SK-N-MC (cell line): ENCODE measurements around the gene BLOC1S2.

Source experiments
- DNase-seq: peaks from one replicate; pipeline ENCODE4 v3.0.0-alpha.2; 2011; ENCODE audit warnings: low read depth, low spot score
- H3K27ac ChIP-seq: fragments of 200-600 bp; sonication (generic); 2 replicates; pipeline ENCODE4 v1.5.1; 2016; ENCODE audit warnings: mixed run types
- H3K36me3 ChIP-seq: fragments of 200-600 bp; sonication (generic); 2 replicates; pipeline ENCODE4 v1.6.1; 2017; ENCODE audit warnings: antibody characterized with exemption, low read length, mixed read lengths; ENCODE audit not compliant: insufficient read depth
- H3K4me3 ChIP-seq: fragments of 200-600 bp; sonication (generic); 2 replicates; pipeline ENCODE4 v1.5.1; 2016
- H3K9ac ChIP-seq: fragments of 200-600 bp; sonication (generic); 2 replicates; pipeline ENCODE4 v1.8.0; 2017; ENCODE audit warnings: mixed run types, mixed read lengths; ENCODE audit not compliant: insufficient read length
- H3K9me3 ChIP-seq: fragments of 200-600 bp; sonication (generic); 2 replicates; pipeline ENCODE4 v1.6.1; 2017; ENCODE audit warnings: low read depth, mild to moderate bottlenecking, antibody characterized with exemption, low read length, moderate library complexity, mixed read lengths
- EZH2 ChIP-seq: fragments of 200-600 bp; sonication (generic); IDR thresholded peaks from one replicate; pipeline ENCODE4 v1.6.1; 2017; ENCODE audit warnings: antibody characterized with exemption
- FOXP2 ChIP-seq: optimal IDR thresholded peaks from 2 replicates; pipeline ENCODE3; 2011; ENCODE audit warnings: mild to moderate bottlenecking, moderate library complexity; ENCODE audit not compliant: insufficient read depth; ENCODE audit errors: extremely low read length, control extremely low read depth
- POLR2AphosphoS5 ChIP-seq: IDR thresholded peaks from 2 replicates; pipeline ENCODE4 v1.6.1; 2012; ENCODE audit warnings: mild to moderate bottlenecking, low read depth, low read length, borderline replicate concordance

The BLOC1S2 gene

DNA sequence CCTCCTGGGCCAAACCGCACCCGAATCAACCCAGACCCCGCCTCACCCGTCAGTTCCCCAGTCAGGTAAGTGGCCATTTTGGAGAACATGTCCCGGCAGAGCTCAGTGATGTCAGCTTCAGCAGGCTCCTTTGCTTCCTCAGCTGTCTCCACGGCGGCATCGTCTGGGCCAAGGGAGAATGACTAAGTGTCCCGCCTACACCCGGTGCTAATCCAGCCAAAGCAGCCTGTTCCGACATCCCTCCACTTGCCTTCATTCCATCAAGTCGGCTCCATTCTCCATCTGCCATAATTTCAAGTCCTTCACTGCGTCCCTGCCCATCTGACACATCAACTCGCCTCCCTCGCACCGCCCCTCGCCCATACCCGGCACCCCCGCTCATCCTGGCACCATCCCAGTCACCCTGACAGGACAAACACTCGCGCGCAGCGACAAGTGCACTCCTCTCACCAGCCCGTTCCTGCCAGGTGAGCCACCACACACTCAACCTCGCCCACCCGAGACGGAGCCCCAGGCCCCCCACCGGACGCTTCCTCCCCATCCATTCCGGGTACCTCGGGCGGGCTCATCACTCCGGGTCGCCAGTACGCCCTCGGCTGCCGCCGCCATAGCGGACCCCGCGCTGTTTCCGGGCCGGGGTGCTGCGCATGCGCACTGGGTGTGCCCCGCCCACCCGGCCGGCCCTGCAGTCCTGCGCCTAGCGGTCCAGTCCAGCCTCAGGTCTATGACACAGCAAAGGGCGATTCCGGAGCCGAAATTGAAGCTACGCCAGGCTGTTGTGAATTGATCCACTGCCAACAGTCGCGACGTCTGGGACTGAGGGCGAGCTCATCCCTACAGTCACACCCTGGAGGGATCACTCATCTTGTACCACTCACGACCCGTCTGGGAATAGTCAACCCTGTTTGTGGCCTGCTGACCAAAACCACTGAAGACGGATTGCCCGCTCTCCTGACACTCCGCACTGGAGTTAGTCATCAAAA, at the start of gene BLOC1S2:
BLOC1S2 (minus strand) TSS at position 630 of the 983 bp plus-strand sequence; CDS start at position 609, 21 bp downstream.
- Histone ChIP-seq H3K27ac (no peak within 1 kb of the TSS), H3K9ac (peak within 1 kb of the TSS; percentile 73), H3K4me3 (peak within 1 kb of the TSS; percentile 87), H3K36me3 (no peaks in the 10 kb centered on the region), H3K9me3 (no peaks in the 10 kb centered on the region)
- no peak for DNase-seq
- TF ChIP-seq FOXP2, result no peak
- peak; percentile 83 for TF ChIP-seq POLR2AphosphoS5

DNA sequence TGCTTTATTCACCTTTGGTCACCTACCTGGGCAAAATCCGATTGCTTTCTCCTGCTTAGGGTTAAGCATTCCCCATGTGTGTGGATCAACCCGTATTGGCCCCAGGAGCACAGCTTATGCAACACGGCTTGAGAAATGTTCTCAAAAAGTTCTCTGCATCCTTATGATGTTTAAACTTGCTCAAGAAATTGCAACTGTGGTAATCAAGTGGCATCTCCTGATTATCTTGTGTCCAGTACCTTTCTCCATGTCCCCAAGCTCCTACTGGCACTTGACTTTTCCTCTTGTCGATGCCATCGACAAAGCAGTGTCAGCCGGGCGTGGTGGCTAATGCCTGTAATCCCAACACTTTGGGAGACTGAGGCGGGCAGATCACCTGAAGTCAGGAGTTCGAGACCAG, 48.3 kb upstream of the BLOC1S2 start:
- H3K36me3 ChIP-seq, result no peaks in the 10 kb centered on the region
- TF ChIP-seq POLR2AphosphoS5, result no peak
- no peak for TF ChIP-seq FOXP2
- TF ChIP-seq EZH2, result no peak
- DNase-seq, result no peak
- H3K4me3 ChIP-seq, result no peak overlapping the region
- no peaks in the 10 kb centered on the region for H3K9me3 ChIP-seq
- H3K27ac ChIP-seq, result no peak overlapping the region
- no peak overlapping the region for H3K9ac ChIP-seq

GRCh38 chr10:100333661-100334440, 47.4 kb upstream of the BLOC1S2 start:
- Histone ChIP-seq H3K9ac (no peak overlapping the region), H3K27ac (no peak overlapping the region), H3K36me3 (no peaks in the 10 kb centered on the region), H3K4me3 (no peak overlapping the region), H3K9me3 (no peaks in the 10 kb centered on the region)
- no peak for DNase-seq
- TF ChIP-seq EZH2 (no peak), POLR2AphosphoS5 (no peak), FOXP2 (no peak)

DNA sequence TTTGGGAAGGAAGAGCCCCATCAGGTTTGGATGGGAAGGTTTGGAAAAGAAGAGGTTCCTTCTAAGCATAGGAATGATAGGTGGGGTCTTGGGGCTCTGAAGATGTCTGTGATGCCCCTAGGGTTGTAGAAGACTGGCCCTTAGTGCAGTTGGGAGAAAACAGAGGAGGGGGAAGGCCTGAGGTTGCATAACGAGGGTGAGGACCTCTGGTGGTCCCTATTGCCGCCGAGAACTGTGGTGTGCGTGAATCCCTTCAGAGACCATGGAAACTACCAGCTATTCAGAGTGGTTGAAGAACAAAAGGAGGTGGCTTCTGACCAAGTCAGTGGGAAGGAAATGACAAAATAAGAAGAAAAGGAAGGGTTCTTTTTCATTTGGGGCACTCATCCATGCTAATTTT, 46.6 kb upstream of the BLOC1S2 start:
- H3K9ac ChIP-seq, result no peak overlapping the region
- TF ChIP-seq POLR2AphosphoS5 (no peak), EZH2 (no peak), FOXP2 (no peak)
- DNase-seq, result no peak
- no peaks in the 10 kb centered on the region for H3K36me3 ChIP-seq
- no peak overlapping the region for H3K27ac ChIP-seq
- no peaks in the 10 kb centered on the region for H3K9me3 ChIP-seq
- no peak overlapping the region for H3K4me3 ChIP-seq

DNA sequence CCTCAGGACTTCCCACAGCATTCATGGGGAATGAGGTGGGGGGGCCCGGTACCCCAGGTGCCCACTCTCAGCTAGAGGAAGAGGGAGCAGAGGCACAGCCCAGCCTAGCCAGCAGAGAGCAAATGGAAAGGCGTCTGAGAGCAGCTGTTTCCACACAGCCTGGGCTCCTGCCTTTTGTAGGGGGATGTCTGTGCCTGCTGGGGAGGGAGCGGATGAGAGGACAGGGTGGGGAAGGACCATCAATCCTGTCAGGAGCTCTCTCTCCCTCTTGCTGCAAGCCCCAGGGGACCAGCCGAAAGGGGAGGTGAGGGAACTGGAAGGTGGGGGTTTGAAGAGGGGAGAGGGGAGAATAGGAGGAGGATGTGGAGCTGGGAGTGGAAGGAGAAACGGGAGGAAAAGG, 43.6 kb upstream of the BLOC1S2 start, which contains the start of gene PKD2L1:
PKD2L1 (minus strand) TSS at position 150 of the 400 bp plus-strand sequence; CDS start at position 25, 125 bp downstream.
- H3K27ac ChIP-seq, result no peak within 1 kb of the TSS
- no peak for DNase-seq
- H3K9ac ChIP-seq, result no peak within 1 kb of the TSS
- no peak within 1 kb of the TSS for H3K4me3 ChIP-seq
- H3K9me3 ChIP-seq, result no peaks in the 10 kb centered on the region
- no peaks in the 10 kb centered on the region for H3K36me3 ChIP-seq
- TF ChIP-seq FOXP2 (no peak), EZH2 (no peak), POLR2AphosphoS5 (no peak)

GRCh38 chr10:100328198-100328597, 41.7 kb upstream of the BLOC1S2 start:
- TF ChIP-seq EZH2 (no peak), FOXP2 (no peak), POLR2AphosphoS5 (no peak)

DNA sequence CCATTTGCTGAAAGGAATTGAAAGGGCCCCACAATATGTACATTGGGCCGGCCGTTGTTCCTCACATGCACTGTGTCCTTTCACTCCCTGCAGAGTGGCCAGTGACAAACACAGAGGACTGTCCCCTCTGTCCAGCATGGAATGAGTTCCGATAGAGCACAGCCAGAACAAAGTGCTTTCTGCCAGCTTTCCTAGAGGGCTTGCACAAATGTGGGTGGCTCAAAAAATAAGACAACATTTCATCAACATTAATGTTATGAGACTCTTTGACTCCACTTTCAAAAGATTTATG, 41.2 kb upstream of the BLOC1S2 start:
- no peaks in the 10 kb centered on the region for H3K9me3 ChIP-seq
- H3K27ac ChIP-seq, result no peak overlapping the region
- H3K36me3 ChIP-seq, result no peaks in the 10 kb centered on the region
- H3K9ac ChIP-seq, result no peak overlapping the region
- TF ChIP-seq EZH2 (no peak), FOXP2 (no peak), POLR2AphosphoS5 (no peak)
- H3K4me3 ChIP-seq, result no peak overlapping the region
- DNase-seq, result no peak

More at GRCh38 chr10:100328198-100328597, 41.7 kb upstream of the BLOC1S2 start:
- Histone ChIP-seq H3K4me3 (no peak overlapping the region), H3K9ac (no peak overlapping the region), H3K36me3 (no peaks in the 10 kb centered on the region), H3K9me3 (no peaks in the 10 kb centered on the region), H3K27ac (no peak overlapping the region)
- no peak for DNase-seq

GRCh38 chr10:100327007-100327717, 40.7 kb upstream of the BLOC1S2 start:
- Histone ChIP-seq H3K27ac (no peak overlapping the region), H3K9me3 (no peaks in the 10 kb centered on the region), H3K36me3 (no peaks in the 10 kb centered on the region), H3K9ac (no peak overlapping the region), H3K4me3 (no peak overlapping the region)
- no peak for TF ChIP-seq FOXP2
- no peak for DNase-seq
